ENCODE data around the gene OSM.

OSM gene

GRCh38 chr22:30296833-30297232, 30.2 kb upstream of the OSM start:
- TF ChIP-seq, protein P1, sequence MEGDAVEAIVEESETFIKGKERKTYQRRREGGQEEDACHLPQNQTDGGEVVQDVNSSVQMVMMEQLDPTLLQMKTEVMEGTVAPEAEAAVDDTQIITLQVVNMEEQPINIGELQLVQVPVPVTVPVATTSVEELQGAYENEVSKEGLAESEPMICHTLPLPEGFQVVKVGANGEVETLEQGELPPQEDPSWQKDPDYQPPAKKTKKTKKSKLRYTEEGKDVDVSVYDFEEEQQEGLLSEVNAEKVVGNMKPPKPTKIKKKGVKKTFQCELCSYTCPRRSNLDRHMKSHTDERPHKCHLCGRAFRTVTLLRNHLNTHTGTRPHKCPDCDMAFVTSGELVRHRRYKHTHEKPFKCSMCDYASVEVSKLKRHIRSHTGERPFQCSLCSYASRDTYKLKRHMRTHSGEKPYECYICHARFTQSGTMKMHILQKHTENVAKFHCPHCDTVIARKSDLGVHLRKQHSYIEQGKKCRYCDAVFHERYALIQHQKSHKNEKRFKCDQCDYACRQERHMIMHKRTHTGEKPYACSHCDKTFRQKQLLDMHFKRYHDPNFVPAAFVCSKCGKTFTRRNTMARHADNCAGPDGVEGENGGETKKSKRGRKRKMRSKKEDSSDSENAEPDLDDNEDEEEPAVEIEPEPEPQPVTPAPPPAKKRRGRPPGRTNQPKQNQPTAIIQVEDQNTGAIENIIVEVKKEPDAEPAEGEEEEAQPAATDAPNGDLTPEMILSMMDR (conservative IDR thresholded peaks at IDR 0.05): no peak

GRCh38 chr22:30296324-30296723, 29.7 kb upstream of the OSM start:
- TF ChIP-seq, protein P1 (conservative IDR thresholded peaks at IDR 0.05): no peak
- peak overlapping the region; percentile 97; the same call in 1 of the 2 replicates for H3K27ac ChIP-seq

More at GRCh38 chr22:30296833-30297232, 30.2 kb upstream of the OSM start:
- H3K27ac ChIP-seq: peak overlapping the region; percentile 97

GRCh38 chr22:30295576-30295975, 28.9 kb upstream of the OSM start:
- TF ChIP-seq, protein P1 (conservative IDR thresholded peaks at IDR 0.05): no peak
- no peak overlapping the region for H3K27ac ChIP-seq

- TF ChIP-seq, protein P1 (conservative IDR thresholded peaks at IDR 0.05): no peak
- no peak overlapping the region for H3K27ac ChIP-seq
Measured at GRCh38 chr22:30294830-30295229, 28.2 kb upstream of the OSM start.

DNA sequence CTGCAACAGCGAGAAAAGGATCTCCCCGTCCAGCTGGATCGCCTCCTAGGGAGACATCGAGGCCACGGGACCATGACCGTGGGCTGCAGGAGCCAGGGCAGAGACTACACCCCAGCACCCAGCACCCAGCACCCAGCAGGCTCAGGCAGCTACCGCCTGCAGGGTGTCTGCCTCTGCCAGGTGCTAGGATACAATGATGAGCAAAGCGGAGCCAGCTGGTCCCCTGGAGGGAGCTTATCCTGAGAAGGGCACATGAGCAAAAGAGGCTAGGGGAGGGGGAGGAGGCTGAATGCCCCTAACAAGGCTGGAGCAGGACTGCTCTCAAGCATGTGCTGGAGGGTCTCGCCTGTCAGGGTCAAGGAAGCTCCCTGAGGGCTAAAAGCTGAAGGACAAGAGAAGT, 27.4 kb upstream of the OSM start:
- TF ChIP-seq, protein P1 (conservative IDR thresholded peaks at IDR 0.05): no peak
- no peak overlapping the region for H3K27ac ChIP-seq

GRCh38 chr22:30293026-30293425, 26.4 kb upstream of the OSM start:
- TF ChIP-seq, protein P1 (conservative IDR thresholded peaks at IDR 0.05): no peak

DNA sequence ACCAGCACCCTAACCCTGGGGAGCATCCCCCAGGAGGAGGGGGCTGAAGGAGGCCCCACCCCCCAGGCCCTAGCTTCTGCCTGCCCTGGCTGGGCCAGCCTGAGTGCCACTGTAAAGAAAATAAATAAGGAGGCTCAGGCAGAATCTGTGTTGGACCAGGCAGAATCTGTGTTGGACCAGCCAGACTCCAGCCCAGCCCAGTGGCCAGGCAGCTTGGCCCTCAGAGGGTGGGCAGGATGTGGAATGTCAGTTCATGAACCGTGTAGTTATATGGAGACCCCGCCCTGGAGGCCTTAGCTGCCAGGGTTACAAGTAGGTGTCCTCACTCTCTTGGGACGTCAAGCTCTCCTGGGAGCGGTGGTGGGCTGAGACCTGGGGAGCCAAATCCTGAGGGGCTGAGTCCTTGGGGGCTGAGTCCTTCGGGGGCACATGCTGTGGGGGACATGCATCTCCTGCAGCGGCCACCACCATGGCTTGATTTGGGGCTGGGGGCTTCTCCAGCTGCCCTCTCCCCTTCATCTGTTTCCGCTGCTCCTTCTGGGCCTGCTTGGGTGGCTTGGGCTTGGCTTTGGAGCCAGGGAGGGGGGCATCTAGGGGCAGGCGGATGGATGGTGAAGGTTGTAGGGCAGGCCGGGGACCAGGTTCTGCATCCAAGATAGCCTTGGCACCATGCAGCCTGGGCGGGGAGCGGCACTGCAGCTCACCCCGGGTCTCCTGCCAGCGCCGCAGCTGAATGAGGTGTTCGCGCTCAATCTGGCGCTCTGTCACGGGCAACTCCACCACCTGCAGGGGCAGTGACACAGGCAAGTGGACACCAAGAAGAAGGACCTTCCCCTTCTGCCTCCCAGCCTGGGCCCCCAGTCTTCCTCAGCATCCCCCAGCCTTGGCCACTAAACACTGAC, 25.7 kb upstream of the OSM start:
- H3K27ac ChIP-seq: peak overlapping the region; percentile 78

More at GRCh38 chr22:30293026-30293425, 26.4 kb upstream of the OSM start:
- H3K27ac ChIP-seq: no peak overlapping the region

More for the DNA sequence above, 25.7 kb upstream of the OSM start:
- TF ChIP-seq, protein P1 (conservative IDR thresholded peaks at IDR 0.05): no peak

Data from VCaP (cell line).